H1 (cell line): ENCODE measurements around the gene WNK2. TPM values are rescaled to one million over a fixed set of nuclear protein-coding genes. Genes with fewer than 3 reads are reported as not detected.
"Not testable (repeated sequence)": the region's sequence is repeated elsewhere in the genome, so short reads cannot be mapped to it uniquely, and the experiment has no call there.

Experiments used
- CTCF ChIA-PET: fragments of 300-600 bp; sonication (Branson Sonifier 250); formaldehyde crosslinking; loops from one replicate; lab custom pipeline; 2021; ENCODE audit not compliant: partially characterized antibody; lab: Charles Lee
- POLR2A ChIA-PET: fragments of 300-600 bp; sonication (Branson Sonifier 250); formaldehyde crosslinking; loops from one replicate; lab custom pipeline; 2021; ENCODE audit warnings: inconsistent platforms; ENCODE audit not compliant: partially characterized antibody; lab: Charles Lee
- DNase-seq, 2 experiments: peaks; one replicate each; pipeline versions ENCODE4 v3.0.0 to v3.0.0-alpha.2; 2010 to 2022; ENCODE audit warnings: low spot score in 2 of 2, low read depth in 1 of 2, mixed read lengths in 1 of 2
- FAIRE-seq: peaks from 2 replicates; lab custom pipeline; 2011; peaks lifted over from hg19 to GRCh38; lab: Jason Lieb, UNC
- H2AFZ ChIP-seq: 2 replicates; pipeline ENCODE4 v1.8.1; 2012; ENCODE audit warnings: low read length, inconsistent platforms
- H2AK5ac ChIP-seq: 2 replicates; pipeline ENCODE4 v1.6.1; 2013; ENCODE audit warnings: low read depth, low read length
- H2BK120ac ChIP-seq: replicated peaks from 2 replicates; pipeline ENCODE3; 2013; ENCODE audit warnings: low read depth, low read length, inconsistent platforms
- H2BK12ac ChIP-seq: 2 replicates; pipeline ENCODE4 v1.6.1; 2013; ENCODE audit warnings: low read depth, low read length
- H2BK15ac ChIP-seq: 2 replicates; pipeline ENCODE4 v1.6.1; 2013; ENCODE audit warnings: low read length
- H2BK20ac ChIP-seq: 2 replicates; pipeline ENCODE4 v1.6.1; 2013; ENCODE audit warnings: low read length
- H2BK5ac ChIP-seq: 2 replicates; pipeline ENCODE4 v1.6.1; 2013; ENCODE audit warnings: low read depth, low read length
- H3K14ac ChIP-seq: 2 replicates; pipeline ENCODE4 v1.6.1; 2013; ENCODE audit warnings: inconsistent platforms; ENCODE audit not compliant: insufficient read length
- H3K18ac ChIP-seq: 2 replicates; pipeline ENCODE4 v1.6.1; 2013; ENCODE audit warnings: low read length; ENCODE audit errors: extremely low read depth
- H3K23ac ChIP-seq: 2 replicates; pipeline ENCODE4 v1.6.1; 2013; ENCODE audit warnings: inconsistent platforms; ENCODE audit not compliant: insufficient read length
- H3K23me2 ChIP-seq: 2 replicates; pipeline ENCODE4 v1.6.1; 2013; ENCODE audit warnings: low read depth, low read length
- H3K27ac ChIP-seq: 2 replicates; pipeline ENCODE4 v1.6.1; 2011; ENCODE audit warnings: low read depth, low read length, inconsistent platforms
- H3K27me3 ChIP-seq, 4 experiments: replicated peaks in 1 of 4; 1 replicate in 1 of 4; 2 replicates in 3 of 4; pipeline versions ENCODE4 v1.6.1 to v1.8.1; 2011 to 2013; ENCODE audit warnings: low read length in 3 of 4, mild to moderate bottlenecking in 3 of 4, inconsistent platforms in 2 of 4, mixed read lengths in 2 of 4, moderate library complexity in 1 of 4; ENCODE audit not compliant: control insufficient read depth in 3 of 4, insufficient read depth in 3 of 4; ENCODE audit errors: extremely low read depth in 1 of 4
- H3K36me3 ChIP-seq, 4 experiments: 2 replicates each; pipeline versions ENCODE4 v1.6.1 to v1.8.1; 2011 to 2013; ENCODE audit warnings: mild to moderate bottlenecking in 4 of 4, low read length in 3 of 4, moderate library complexity in 2 of 4, control low read depth in 1 of 4, inconsistent platforms in 1 of 4; ENCODE audit not compliant: insufficient read depth in 4 of 4, control insufficient read depth in 2 of 4
- H3K4ac ChIP-seq: replicated peaks from 2 replicates; pipeline ENCODE3; 2013; ENCODE audit warnings: low read length, low read depth, mixed read lengths, inconsistent platforms; ENCODE audit not compliant: insufficient read length
- H3K4me1 ChIP-seq, 4 experiments: replicated peaks in 1 of 4; 1 replicate in 1 of 4; 2 replicates in 3 of 4; pipeline versions ENCODE4 v1.6.1 to v1.8.1; 2011 to 2013; ENCODE audit warnings: low read length in 3 of 4, inconsistent platforms in 2 of 4, mixed read lengths in 1 of 4; ENCODE audit not compliant: insufficient read depth in 4 of 4, control insufficient read depth in 3 of 4
- H3K4me2 ChIP-seq, 2 experiments: 2 replicates each; pipeline versions ENCODE4 v1.6.1 to v1.8.1; 2011 to 2013; ENCODE audit warnings: low read depth in 2 of 2, low read length in 2 of 2, control low read depth in 1 of 2, inconsistent platforms in 1 of 2, mild to moderate bottlenecking in 1 of 2; ENCODE audit not compliant: insufficient read depth in 1 of 2
- H3K4me3 ChIP-seq, 4 experiments: fragments of 200-600, 300-600 bp in 1 of 4; sonication (generic), shearing (Covaris generic), sonication (Bioruptor Twin) in 1 of 4; 2 replicates each; pipeline versions ENCODE4 v1.5.1 to v1.8.1; 2011 to 2016; ENCODE audit warnings: low read length in 4 of 4, low read depth in 3 of 4, control low read depth in 2 of 4, inconsistent platforms in 2 of 4, mild to moderate bottlenecking in 2 of 4, mixed read lengths in 1 of 4, moderate library complexity in 1 of 4; ENCODE audit not compliant: insufficient read depth in 2 of 4; ENCODE audit errors: extremely low read depth in 1 of 4
- H3K56ac ChIP-seq: replicated peaks from 2 replicates; pipeline ENCODE3; 2013; ENCODE audit warnings: low read depth, mild to moderate bottlenecking, mixed read lengths, low read length, inconsistent platforms; ENCODE audit not compliant: insufficient read length
- H3K79me1 ChIP-seq: 2 replicates; pipeline ENCODE4 v1.6.1; 2013; ENCODE audit warnings: low read depth, low read length, control low read depth
- H3K79me2 ChIP-seq, 2 experiments: 2 replicates each; pipeline versions ENCODE4 v1.6.1 to v1.8.1; 2012 to 2013; ENCODE audit warnings: low read length in 2 of 2, mild to moderate bottlenecking in 2 of 2, inconsistent platforms in 1 of 2; ENCODE audit not compliant: insufficient read depth in 2 of 2, control insufficient read depth in 1 of 2
- H3K9ac ChIP-seq, 4 experiments: replicated peaks in 1 of 4; 1 replicate in 1 of 4; 2 replicates in 3 of 4; pipeline versions ENCODE4 v1.6.1 to v1.8.1; 2011 to 2013; ENCODE audit warnings: low read depth in 3 of 4, low read length in 3 of 4, control low read depth in 2 of 4, mild to moderate bottlenecking in 2 of 4, moderate library complexity in 2 of 4, inconsistent platforms in 1 of 4; ENCODE audit errors: extremely low read depth in 1 of 4
- H3K9me3 ChIP-seq, 2 experiments: 2 replicates each; pipeline versions ENCODE4 v1.6.1 to v1.8.1; 2012 to 2013; ENCODE audit warnings: mild to moderate bottlenecking in 2 of 2, moderate library complexity in 2 of 2, control low read depth in 1 of 2, inconsistent platforms in 1 of 2, low read depth in 1 of 2, low read length in 1 of 2, mixed read lengths in 1 of 2; ENCODE audit not compliant: insufficient read depth in 2 of 2
- H4K20me1 ChIP-seq, 2 experiments: replicated peaks in 1 of 2; 2 replicates each; pipeline versions ENCODE3 to v1.8.1; 2011 to 2013; ENCODE audit warnings: inconsistent platforms in 2 of 2, low read length in 2 of 2, mild to moderate bottlenecking in 1 of 2; ENCODE audit not compliant: insufficient read depth in 2 of 2, control insufficient read depth in 1 of 2
- H4K5ac ChIP-seq: 2 replicates; pipeline ENCODE4 v1.6.1; 2013; ENCODE audit warnings: low read length, low read depth, mixed read lengths, inconsistent platforms; ENCODE audit not compliant: insufficient read length
- H4K8ac ChIP-seq: 2 replicates; pipeline ENCODE4 v1.8.0; 2013; ENCODE audit warnings: mild to moderate bottlenecking, moderate library complexity, low read length, inconsistent platforms; ENCODE audit not compliant: insufficient read depth; ENCODE audit errors: extremely low read depth
- H4K91ac ChIP-seq: replicated peaks from 2 replicates; pipeline ENCODE3; 2013; ENCODE audit warnings: low read length, mixed read lengths, inconsistent platforms; ENCODE audit not compliant: insufficient read length
- WGBS, 2 experiments: shearing (Covaris generic) in 1 of 2; methylation state at CpG; one replicate each; pipeline versions ENCODE4 v1.1.6 to v1.1.7; 2013 to 2015; ENCODE audit warnings: low lambda C conversion rate in 2 of 2, mixed read lengths in 2 of 2, inconsistent platforms in 1 of 2, low coverage in 1 of 2, missing lambda C conversion rate in 1 of 2; ENCODE audit not compliant: insufficient replicate concordance in 2 of 2, insufficient coverage in 1 of 2, insufficient read length in 1 of 2; ENCODE audit errors: extremely low coverage in 1 of 2, missing lambda C conversion rate in 1 of 2; 5-methylcytosine and 5-hydroxymethylcytosine counted together
- polyA plus RNA-seq, 7 experiments: library from polyadenylated mRNA; depleted of rRNA in 3 of 7; stranded (reverse) in 5 of 7; unstranded in 2 of 7; fragments of >200 nt in 5 of 7; fragments of 200-250 nt in 2 of 7; gene quantifications; 1 replicate in 5 of 7; 2 replicates in 1 of 7; 4 replicates in 1 of 7; pipeline versions ENCODE4 v1.2.1 to v1.2.3, GENCODE V29; 2011 to 2013; ENCODE audit warnings: missing spikeins in 2 of 7, mixed read lengths in 2 of 7
- total RNA-seq: library from RNA; stranded (reverse); fragmentation: NEBNext Ultra II Directional; extraction: Animal tissue kit (Norgen Biotek cat#: 25700); gene quantifications from 2 replicates; pipeline ENCODE4 v1.2.1, GENCODE V29; 2021

WNK2 gene
- total and polyA plus RNA-seq, 2 of the 8 experiments (the other 6 are each of a cell fraction or from before 2014, with no cell fraction given): 12.0 to 87.2 TPM

DNA sequence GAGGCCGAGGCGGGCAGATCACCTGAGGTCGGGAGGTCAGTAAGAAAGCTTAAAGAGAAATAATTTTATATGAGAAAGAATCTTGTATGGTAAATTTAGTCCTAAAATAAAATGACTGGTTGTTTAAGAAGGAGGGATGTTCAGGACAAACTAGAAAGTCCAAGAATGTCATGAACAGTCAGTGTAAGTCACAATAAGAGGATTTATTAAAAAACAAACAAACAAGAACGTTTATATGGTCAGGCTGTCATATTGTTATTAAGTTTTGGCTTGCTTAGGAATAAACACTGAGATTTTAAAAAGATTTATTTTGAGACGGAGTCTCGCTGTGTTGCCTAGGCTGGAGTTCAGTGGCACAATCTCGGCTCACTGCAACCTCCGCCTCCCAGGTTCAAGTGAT lies 176.0 kb downstream of the WNK2 start:
- not testable (repeated sequence) for H2BK20ac ChIP-seq, H2BK5ac ChIP-seq, H2AFZ ChIP-seq, H3K23me2 ChIP-seq, H4K5ac ChIP-seq, H3K56ac ChIP-seq, DNase-seq, H3K9ac ChIP-seq, H4K20me1 ChIP-seq, H3K4me3 ChIP-seq, H3K14ac ChIP-seq, H3K4me2 ChIP-seq, H2BK12ac ChIP-seq, H3K18ac ChIP-seq, H3K23ac ChIP-seq, H2AK5ac ChIP-seq, H3K4me1 ChIP-seq, H3K27ac ChIP-seq, H2BK120ac ChIP-seq, H3K27me3 ChIP-seq, H4K91ac ChIP-seq, H3K4ac ChIP-seq, H2BK15ac ChIP-seq, H4K8ac ChIP-seq, H3K79me1 ChIP-seq, FAIRE-seq
- H3K79me2 ChIP-seq: peaks cover 0 to 14% of the 10 kb centered on the region in 2 experiments; a peak in 2 of 4 replicates
- peaks cover 21 to 28% of the 10 kb centered on the region in 2 experiments for H3K9me3 ChIP-seq
- POLR2A ChIA-PET: interaction anchor here (1.0 kb wide), 1 partner anchor 9 kb away, joined by 3 read pairs; no protein-coding TSS in a partner anchor
- CTCF ChIA-PET: interaction anchor here (0.6 to 1.3 kb wide), 2 partner anchors 19 to 191 kb away, joined by 3 to 4 read pairs; no protein-coding TSS in a partner anchor
- peaks cover 0 to 66% (median 24%) of the 10 kb centered on the region in 4 experiments; a peak in 3 of 8 replicates for H3K36me3 ChIP-seq
- 92% methylated on average over 8 of the region's 8 CpGs; no CpG with 5 or more reads in 1 of the 2 experiments for WGBS, 2 experiments
